ENCODE results near the gene CNKSR3.
"Not testable (repeated sequence)": the region's sequence is repeated elsewhere in the genome, so short reads cannot be mapped to it uniquely, and the experiment has no call there.

The CNKSR3 gene

GRCh38 chr6:154526996-154527395 is 16.5 kb upstream of the CNKSR3 start:
- no peak for DNase-seq

- no peak for DNase-seq
Measured at GRCh38 chr6:154522576-154522975, 12.1 kb upstream of the CNKSR3 start.

DNA sequence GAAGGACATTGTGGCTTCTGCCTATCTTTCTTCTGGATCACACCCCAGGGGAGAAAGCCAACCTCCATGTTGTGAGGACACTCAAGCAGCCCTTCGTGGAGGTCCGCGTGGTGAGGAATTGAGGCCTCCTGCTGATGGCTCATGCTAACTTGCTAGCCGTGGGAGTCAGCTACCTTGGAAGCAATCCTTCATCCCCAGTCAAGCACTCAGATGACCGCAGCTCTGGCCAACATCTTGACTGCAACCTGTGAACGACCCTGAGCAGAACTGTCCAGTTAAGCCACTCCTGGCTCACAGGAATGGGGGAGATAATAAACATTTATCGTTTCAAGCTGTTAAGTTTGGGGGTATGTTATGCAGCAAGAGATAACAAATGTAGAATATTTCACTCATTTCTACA is 10.9 kb upstream of the CNKSR3 start:
- DNase-seq = no peak

- DNase-seq = no peak
Measured at GRCh38 chr6:154520280-154520679, 9.8 kb upstream of the CNKSR3 start.

DNA sequence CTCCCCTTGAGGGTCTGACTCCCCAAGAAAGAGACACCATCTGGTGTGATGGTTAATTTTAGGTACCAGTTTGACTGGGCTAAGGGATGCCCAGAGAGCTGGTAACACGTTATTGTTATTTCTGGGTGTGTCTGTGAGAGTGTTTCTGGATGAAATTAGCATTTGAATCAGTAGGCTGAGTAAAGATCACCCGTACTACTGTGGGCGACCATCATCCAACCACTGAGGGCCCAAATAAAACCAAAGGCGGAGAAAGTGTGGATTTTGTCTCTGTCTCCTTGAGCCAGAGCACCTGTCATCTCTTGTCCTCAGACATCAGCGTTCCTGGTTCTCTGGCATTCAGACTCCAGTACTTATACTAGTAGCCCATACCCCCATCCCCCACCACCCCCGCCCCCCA is 7.9 kb upstream of the CNKSR3 start:
- no peak for DNase-seq

DNA sequence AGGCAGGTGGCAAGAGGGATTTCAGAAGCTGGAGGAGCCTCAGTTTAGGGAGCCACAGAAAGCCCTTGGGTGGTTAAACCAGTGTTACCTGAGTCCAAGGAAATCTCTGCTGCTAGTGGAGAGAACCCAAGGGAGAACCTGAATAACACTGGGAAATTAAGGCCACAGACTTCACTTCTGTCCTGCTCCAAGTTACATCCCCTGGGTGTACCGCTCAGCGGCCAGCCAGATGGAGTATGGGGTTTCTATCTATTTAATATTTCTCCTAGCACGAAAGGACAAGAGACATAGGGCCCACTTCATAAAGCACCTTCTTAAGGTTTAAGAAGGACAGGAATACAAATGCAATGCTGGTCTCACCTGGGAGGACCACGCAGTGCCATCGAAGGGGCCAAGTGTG is 5.8 kb upstream of the CNKSR3 start:
- DNase-seq = no peak

GRCh38 chr6:154515826-154516225 is 5.3 kb upstream of the CNKSR3 start:
- no peak for DNase-seq

GRCh38 chr6:154515076-154515475 is 4.6 kb upstream of the CNKSR3 start:
- DNase-seq = not testable (repeated sequence)

DNA sequence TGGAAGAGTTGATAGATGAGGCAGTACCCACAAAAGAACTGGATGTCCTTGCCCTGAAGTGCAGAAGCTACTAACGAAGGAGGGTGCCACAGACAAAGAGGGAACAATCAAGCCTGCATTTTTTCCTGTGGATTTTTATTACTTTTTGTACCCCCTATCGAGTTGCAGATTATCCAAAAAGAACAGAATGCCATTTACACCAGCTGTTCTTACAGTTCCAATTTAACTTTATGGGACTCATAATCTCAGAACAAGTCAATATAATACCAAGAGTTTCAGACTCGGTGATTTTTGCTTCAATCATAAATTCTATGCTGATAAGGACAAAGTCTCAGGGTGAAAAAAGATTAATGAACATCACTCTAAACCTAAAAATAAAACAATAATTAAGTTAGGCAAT is 4.0 kb upstream of the CNKSR3 start:
- no peak for DNase-seq

DNA sequence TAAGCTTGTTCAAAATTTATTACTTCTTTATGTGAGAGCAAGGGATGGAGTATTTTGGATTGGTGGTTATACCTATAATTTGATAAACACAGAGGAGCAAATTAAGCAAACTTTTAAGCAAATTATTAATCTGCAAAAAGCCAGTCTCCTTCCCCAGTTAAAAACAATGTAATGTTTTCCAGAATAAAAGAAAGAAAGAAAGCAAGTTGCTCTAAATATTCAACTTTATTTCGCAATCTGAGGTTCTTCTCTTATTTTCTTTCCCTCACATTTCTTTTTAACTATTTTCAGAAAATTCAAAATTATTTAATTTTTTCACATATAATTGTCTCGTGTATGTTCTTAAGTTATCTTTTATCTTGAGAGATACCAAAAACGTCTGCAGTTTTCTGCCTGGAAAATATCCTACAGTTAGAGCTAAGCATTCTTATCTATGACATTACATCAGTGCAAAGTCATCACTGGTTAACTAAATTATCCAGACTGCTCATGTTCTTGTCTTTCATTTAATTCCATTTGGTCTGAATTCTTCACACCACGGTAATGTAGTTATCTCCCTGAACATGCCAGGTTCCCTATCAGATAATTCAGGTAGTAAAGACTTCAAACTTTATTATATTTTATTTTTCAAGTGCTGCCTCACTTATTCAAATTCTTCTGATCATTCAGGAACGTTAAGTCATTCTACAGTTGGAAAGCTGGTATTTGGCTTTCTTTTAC is 3.3 kb upstream of the CNKSR3 start:
- no peak for DNase-seq

DNA sequence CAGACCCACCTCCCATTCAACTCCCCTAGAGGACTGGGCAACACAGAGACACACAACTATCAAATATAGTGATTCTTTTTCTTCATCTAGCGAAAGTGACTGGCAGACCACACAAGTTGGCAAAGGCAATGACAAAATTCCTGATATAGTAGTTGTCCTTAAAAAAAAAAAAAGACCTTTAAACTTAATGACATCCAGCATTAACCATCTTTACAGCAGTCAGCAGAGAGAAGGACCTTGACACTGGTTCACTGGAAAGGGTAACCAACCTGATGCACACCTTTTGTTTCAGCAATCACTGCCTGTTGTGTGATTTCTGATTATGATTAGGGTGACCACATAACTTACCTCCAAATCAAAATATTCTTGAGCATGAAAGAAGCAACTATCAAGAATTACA is 1.7 kb upstream of the CNKSR3 start:
- no peak for DNase-seq

DNA sequence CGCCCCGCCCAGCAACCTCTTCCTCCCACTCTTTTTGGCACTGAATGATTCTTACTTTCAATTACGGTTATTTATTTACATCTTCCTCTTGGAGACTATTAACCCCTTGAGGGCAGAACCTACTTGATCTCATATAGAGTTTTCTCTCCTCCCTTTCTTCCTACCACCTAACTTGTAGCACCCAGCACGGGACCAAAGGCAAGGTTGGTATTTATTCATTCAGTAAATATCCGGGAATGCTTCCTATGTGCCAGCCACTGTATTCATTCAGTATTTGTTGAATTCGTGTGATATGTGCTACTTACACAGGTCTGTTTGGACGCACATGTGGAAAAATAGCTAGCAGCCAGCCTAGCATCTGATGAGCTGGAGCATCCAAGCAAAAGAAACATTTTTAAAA is 1.3 kb upstream of the CNKSR3 start:
- no peak for DNase-seq

DNA sequence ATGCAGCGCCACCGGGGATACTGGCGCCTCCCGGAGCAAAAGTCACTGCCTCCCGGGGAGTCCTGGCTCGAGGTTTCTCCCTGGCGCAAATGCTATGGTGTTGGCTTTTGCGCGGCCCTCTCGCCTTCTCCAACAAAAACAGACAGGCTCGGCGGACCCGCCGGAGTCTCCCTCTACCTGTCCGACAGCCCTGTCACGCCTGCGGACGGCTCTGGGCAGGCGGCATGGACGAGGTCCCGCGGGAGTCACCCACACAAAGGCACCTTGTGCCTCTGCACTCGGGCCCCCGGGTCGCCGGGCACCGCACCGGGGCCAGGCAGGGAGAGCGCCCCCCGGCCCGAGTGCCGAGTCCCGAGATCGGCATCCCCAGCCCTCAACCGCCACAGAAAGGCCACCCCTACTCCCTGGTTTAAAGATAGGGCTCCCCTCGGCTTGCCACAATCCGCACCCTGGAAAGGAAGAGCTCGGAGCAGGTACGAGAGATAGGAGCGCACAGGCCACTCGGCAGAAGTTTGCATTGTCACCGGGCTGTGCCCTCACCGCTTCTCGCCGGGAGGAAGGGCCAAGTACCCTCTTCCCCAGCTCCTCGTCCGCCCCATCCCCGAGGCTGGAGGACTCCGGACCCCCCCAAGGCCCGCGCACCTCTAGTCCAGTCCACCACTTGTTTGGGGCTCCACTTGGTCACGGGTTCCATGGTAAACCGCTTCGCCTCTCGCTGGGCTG is 903 bp downstream of the CNKSR3 start:
- no peak for DNase-seq

DNA sequence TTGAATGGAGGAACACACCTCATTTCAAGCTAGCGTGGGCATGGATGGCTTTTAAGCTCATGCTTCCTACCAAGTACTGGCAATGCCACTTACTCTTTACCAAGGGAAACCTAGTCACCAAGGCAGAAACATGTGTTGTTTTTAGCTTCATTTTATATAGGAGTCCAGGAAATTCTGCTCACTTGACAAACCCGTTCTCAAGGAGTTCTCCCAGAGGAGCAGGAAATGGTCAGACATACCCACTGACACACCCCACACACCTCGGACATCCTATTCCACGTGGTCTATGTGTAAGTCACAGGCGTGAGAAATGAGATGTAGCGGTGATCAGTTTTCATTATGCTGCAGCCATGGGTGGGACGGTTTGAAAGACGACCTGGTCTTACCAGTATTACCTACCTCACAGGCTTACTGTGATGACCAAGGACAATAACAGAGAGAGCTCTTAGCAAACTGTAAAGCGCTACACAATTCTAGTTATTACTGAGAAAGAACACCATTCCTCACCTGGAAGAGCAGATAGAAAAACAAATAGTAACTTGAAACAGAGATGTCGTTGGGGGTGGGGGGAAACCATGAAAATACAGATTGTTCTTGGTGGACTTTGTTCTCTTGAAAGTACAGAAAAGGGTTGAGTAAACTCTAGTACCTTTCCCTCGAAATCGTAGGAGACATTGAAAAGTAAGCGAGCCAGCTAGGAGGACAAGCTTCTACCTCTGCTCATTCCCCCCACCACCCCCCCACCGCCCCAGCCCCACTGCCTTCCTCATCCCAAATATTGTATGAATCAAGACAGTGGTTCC is 1.7 kb downstream of the CNKSR3 start:
- DNase-seq = no peak

- DNase-seq = no peak
Measured at GRCh38 chr6:154506991-154507898, 3.2 kb downstream of the CNKSR3 start.

DNA sequence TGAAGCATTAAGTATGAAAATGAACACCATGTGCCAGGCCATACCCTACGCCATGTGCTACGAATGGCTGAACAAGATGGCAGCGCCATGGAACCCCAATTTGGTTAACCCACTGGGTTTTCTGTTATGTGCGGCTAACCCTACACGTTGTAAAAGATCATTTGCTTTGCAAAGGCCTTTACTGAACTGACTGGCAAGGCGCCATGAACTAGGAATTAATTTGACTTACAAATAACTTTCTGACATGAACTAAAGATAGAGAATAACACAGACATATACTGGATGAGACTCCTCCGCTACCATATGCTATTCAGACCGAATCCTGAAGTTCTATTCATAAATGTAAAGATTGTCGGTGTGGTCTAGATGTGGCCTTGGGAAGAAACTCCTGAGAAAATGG is 3.9 kb downstream of the CNKSR3 start:
- no peak for DNase-seq

DNA sequence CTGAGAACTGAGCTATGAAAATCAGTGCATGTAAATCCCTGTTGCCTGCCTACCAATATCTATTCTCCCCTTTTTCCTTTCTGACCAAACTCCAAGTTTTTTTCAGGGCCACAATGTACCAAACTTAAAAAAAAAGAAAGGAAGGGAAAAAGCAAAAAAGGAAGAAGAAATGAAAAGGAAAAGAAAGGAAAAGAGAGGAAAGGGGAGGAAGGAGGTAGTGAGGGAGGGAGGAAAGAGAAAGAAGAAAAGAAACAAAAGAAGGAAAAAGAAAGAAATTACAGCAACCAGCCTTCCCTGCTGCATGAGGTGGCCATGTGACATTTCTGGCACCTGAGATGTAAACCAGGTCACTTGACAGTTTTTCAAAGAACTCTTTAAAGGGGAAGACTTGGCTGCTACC is 4.4 kb downstream of the CNKSR3 start:
- DNase-seq = no peak

DNA sequence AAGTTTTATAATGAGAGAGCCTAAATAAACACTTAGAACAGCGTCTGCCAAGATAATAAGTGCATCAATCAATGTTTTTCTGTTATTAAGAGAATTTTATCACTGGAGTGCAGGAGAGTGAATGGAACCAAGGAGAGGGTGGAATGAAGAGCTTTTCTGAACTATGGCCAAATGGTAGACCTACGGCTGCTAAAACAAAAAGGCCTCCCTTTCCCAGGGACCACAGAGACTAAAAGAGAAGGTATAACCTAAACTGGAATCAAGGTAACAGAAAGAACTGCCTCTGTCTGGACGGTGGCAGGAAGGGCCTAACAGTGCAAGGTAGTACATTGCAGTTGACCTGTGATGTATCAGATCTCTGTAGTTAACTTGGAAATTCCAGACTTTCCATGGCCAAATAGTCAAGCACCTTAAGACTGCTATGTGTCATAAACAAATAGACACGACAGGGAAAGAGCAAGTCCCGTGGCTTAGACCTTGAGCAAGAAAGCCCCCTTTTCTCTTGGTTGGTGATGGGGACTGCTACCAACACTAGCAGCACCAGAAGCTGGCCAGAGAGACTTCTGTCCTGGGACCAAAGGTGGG is 5.5 kb downstream of the CNKSR3 start:
- no peak for DNase-seq

DNA sequence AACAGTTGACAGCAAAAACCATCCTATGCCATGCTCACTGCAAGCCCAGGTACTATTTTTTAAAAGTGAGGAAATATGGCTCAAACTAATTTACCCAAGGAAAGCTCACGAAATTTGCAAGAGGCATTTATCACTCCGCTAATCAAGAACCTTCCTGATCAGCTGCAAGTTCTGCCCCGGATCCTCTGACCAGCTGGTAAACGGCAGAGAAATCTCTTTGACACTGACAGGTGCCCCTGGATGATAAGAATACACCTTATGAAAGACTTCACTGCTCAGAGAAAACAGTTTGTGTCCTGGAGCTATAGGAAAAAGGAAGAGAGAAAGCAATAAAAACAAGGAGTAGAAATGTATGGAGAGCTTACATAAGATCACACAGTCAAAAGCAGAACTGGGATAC is 6.4 kb downstream of the CNKSR3 start:
- DNase-seq = no peak

DNA sequence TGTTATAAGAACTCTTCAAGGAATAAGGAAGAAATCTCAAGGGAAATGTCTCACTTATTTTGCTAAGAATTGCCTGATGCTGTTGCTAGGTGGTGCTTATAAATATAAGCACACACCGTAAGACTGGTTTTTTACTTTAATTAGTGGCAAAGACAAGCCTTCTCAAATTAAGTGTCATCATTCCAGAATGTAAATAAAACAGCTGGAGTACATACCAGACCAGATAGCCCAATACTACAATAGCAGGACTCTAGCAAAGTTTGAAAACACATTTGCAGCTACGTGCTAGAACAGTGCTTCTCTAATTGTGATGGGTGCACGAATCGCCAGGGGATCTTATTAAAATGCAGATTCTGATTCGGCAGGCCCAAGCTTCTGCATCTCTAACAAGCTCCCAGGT is 6.8 kb downstream of the CNKSR3 start:
- DNase-seq = no peak

GRCh38 chr6:154502553-154502952 is 7.9 kb downstream of the CNKSR3 start:
- no peak for DNase-seq

- DNase-seq = no peak
Measured at GRCh38 chr6:154501578-154501868, 9.0 kb downstream of the CNKSR3 start.
